HG03280 (cell line): ENCODE results near the gene FIGN.

Experiments
- ATAC-seq: cut with Tn5 transposase; IDR thresholded peaks from one replicate; pipeline ENCODE4 v1.9.1; 2021; ENCODE audit warnings: mild to moderate bottlenecking, moderate library complexity; ENCODE audit not compliant: unreplicated experiment

The FIGN gene

DNA sequence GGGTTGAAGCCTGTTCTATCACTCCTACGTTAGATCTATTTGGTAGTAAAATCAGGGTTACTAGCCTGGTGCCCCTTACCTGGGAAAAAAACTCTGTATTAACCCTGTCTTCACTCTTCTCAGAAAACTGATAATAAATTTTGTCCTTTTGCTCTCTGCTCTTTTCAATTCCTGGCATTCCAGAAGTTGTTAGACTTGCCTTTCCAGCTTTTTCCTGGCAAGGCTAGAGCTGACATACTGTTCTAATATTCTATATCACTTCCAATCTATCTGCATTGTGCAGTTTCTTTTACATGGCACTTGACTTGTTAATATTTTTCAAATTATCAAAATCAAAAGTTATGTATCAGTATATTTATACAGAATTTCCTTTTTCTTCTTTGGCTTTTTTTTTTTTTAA, 162.2 kb downstream of the FIGN start:
- no peak for ATAC-seq

DNA sequence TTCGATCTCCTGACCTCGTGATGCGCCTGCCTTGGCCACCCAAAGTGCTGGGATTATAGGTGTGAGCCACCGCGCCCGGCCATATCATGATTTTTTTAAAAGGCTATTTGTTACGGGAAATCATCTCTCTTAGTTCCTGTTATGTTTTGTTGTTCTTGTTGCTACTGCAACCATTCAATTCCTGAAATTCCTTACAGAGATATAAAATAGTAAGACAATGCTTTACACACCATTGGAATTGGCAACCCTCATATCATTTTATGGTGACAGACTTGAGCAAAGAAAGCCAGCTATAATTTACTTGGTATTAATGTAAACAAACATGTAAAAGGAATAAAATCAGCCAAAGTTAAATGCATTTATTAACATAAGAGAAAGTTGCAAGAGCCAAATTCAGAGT, 163.0 kb downstream of the FIGN start:
- no peak for ATAC-seq

DNA sequence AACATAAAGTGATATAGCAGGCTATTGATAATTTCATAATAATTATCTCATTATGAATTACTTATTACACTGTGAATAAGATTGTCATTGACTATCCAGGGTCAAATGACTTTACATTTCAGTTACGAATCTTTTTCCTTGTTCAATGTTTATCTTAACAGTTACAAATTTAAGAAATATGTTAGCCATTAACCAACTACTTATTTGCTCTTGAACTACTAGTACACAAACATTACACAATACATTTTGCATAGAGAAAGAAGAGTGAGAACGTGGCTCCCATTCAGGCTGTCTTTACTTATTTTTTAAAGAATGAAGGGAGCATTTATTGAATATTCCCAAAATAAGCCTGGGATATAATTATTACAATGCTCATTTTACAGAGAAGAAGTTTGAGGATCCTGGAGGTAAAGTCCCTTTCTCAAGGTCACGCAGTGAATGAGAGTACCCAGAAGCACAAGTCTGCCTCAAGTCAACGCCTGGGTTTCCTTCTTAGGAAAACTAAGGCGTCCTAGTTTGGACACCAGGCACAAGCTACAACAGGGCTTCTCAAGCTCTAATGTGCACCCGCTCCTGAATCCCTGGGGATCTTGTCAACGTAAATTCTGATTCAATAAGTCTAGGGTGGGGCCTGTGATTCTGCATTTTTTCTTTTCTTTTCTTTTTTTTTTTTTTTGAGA, 164.2 kb downstream of the FIGN start:
- ATAC-seq = no peak

DNA sequence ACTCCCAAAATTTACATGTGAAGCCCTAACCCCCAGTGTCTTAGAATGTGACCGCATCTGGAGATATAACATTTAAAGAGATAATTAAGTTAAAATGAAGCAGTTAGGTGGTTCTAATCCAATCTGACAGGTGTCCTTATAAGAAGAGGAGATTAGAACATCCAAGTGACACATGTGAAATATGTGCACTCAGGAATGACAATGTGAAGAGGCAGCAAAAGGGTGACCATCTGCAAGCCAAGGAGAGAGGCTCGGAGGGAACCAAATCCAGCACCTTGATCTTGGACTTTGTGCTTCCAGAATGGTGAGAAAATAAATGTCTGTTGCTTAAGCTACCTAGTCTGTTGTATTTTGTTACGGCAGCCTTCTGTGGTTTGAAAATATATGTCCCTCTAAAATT, 165.4 kb downstream of the FIGN start:
- ATAC-seq = no peak

DNA sequence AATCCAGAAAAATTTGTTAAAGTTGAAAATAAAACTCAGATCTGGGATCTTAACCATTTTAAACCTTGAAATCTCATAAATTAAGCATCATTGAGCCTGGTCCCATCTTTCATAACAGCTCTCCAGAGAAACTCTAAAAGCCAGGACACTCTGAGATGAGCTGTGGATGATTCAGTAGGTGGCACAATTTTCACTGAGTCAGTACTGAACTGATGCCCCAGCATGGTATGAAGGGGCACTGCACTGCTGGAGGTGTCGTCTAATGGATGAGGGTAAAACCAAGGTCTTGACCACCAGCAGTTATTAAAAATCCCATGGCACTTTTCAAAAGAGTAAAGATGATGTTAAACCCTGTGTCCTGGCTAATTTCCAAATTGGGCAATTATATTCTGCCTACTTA, 170.6 kb downstream of the FIGN start:
- no peak for ATAC-seq

DNA sequence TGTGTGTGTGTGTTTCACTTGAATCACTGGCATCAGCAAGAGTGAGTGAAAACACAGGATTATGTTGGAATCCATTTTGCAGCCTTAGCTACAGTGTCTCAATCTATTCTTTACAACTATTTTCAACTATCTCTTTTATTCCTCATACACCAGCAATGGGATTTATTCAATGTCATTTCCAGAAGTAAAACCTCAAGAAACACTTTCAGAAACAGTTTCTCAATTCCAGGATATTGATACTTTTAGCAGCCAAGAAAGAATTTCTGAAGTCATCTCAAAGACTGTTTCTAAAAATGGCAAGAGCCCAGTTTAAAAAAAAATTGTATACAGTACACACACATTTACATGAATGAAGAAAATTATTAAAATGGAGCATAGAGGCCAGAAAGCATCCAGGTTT, 171.6 kb downstream of the FIGN start:
- ATAC-seq = no peak

DNA sequence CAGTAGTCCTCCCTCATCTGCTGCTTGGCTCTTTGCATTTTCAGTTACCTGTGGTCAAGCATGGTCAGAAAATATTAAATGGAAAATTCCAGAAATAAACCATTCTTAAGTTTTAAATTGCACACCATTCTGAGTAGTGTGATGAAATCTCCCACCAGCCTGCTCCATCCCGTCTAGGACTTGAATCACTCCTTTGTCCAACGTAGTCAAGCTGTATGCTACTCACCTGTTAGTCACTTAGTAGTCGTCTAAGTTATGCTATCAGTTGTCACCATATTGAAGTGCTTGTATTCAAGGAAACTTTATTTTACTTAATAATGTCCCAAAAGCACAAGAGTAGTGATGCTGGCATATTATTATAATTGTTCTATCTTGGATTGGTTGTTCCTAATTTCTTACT, 172.5 kb downstream of the FIGN start:
- ATAC-seq = no peak

DNA sequence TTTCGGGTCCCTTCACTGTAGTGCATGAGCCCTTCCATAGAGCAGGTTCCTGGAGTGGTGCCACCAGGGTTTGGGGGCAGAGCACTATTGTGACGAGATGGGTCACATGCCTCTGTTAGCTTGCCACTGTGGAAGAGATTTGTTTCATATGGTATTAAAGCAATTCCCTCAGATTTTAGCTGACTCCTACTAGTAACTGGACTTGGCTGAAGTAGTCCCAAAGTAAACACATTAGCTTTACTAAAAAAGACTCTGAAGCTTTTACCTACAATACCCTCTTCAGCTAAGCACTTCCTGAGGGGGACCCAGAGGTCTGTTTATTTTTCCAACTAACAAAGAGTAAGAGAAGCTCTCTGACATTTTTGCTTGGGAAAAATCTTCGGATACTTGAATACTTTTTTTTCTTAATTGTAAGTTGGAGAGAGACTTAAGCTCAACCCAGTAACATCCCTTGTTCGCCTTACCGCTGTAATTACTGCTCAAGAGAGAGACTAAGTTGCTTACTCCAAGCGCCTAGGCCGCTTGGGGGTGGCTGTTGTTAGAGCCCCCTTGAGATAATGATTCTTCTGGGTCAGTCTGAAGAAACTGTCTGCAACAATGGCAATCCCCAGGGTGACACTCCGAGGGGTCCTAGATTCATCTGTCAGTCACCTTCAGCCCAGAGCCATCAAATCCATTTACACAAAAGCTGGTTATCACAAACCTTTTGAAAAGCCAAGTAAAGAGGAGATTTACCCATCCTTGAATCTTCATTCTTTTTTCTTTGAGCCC, 177.4 kb downstream of the FIGN start:
- ATAC-seq = no peak

DNA sequence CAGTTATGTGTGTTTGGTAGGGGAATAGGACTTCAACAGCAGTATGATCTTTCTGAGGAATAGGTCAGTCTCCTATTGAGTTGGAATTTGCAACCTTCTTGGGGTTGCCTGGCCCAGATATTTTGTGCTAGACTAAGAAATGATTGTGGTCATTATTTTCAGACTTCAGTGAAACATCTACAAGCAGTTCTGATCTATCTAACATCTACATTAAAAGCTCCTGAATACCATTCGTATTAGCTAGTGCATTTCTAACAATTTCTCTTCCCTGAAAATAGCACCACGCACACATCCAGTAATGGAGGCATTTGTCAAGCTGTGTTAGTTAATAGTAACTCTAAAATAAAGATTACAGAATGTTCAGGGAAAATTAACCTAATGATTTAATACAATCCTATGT, 179.3 kb downstream of the FIGN start:
- no peak for ATAC-seq

DNA sequence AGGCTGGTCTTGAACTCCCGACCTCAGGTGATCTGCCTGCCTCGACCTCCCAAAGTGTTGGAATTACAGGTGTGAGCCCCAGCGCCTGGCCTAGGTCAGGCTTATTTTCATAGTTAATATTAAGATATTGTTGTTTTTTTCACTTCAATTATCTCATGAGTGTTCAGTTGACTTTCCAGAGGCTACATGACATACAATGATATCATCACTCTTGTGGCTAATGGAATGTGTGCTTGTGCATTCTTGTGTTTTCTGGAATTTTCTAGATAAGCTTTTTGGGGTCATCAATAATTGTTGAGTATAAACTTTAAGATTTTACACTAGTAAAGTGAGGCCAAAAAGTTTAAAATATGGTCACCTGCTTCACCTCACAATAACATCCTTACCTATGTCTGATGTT, 180.9 kb downstream of the FIGN start:
- no peak for ATAC-seq

DNA sequence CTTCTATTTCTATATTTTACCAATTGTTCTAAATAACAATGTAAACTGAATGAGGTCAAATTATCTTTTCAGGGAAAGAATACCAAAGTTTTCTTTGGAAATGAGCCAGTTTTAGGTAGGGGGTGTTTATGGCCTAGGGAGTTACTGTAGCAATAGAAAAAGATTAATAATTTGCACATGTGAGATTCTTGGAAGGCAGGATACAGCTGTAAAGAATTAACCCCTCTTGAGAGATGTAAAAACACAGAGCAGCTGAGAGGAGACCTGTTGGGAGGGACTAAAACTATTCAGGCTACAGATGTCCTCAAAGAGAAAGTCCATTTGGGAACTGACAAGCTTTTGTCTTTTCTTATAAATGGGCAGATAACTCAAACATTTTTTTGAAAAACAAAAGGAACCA, 182.2 kb downstream of the FIGN start:
- ATAC-seq = no peak

DNA sequence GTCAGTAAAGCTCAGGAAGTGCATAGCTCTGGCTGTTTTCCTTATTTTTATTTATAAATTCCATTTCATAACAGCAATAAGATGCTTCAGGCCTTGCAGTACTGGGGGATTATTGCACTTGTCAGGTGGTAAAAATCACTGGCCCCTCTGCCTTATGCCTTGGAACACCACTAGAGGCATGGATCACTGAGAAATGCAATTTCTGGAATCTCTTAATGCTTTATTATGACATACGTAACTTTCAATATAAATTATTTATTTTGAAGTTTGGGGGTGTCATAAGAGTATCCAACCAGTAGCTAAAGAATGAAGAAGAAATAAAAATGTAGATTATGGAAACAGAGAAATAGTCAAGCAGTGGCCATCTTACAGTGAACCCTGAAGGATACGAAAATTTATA, 183.1 kb downstream of the FIGN start:
- no peak for ATAC-seq

DNA sequence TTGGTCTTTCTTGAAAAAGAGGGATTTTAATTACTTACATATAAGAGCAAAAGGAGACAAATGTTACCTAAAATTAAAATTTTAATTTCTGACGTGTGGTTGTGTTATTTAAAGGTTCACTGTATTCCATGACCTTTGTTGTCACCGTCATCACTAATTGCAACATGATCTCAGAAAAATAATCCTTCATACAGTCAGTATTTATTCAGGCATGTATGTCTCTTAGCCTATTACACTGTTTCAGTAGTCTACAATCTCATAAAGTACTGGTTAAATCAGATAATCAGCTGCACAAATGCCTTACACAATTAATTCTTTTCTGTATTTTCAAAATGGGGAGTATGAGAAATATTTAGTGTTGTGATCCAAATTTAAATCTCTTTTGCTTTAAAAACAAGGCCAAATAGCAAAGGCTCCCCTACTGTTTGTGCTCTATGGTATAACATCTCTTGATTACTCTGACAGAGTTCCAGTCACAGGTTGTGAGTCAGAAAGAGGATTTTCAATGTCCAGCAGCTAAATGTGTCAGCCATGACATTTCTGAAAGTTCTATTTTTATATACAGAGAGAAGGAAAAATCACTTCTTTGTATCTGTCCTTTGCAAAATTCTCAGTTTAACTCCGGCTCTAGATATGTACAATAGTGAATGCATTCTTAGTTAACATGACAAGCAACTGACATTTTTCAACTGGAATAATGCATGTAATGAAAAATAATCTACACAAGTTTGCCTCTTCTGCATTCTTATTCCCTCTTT, 184.0 kb downstream of the FIGN start:
- ATAC-seq = no peak

DNA sequence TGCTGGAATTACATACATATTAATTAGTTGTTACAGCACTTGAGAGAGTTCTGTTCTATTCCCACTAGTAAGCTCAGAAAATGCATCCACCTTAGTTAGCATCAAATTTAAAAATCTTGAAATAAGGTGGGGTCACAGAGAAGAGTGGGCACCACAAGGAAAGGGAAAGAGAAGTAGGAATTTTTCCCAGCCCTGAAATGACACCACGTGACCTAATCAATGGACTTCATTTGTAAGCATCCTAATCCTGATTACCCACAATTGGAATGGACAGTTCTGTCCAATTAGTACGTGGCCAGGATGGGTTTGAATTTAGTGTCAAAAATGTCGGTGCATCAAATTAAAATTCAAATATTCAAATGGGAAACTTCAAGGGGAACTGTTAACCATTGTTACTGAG, 186.8 kb downstream of the FIGN start:
- ATAC-seq = no peak
